ENCODE results near the gene KLHL29. TPM values are rescaled to one million over a fixed set of nuclear protein-coding genes. Genes with fewer than 3 reads are reported as not detected.
A peak's percentile ranks its signal among the peaks of the same experiment; 100 is the strongest.

KLHL29 gene
- total RNA-seq, 1 donor from 2014 or later: 5.0 TPM

DNA sequence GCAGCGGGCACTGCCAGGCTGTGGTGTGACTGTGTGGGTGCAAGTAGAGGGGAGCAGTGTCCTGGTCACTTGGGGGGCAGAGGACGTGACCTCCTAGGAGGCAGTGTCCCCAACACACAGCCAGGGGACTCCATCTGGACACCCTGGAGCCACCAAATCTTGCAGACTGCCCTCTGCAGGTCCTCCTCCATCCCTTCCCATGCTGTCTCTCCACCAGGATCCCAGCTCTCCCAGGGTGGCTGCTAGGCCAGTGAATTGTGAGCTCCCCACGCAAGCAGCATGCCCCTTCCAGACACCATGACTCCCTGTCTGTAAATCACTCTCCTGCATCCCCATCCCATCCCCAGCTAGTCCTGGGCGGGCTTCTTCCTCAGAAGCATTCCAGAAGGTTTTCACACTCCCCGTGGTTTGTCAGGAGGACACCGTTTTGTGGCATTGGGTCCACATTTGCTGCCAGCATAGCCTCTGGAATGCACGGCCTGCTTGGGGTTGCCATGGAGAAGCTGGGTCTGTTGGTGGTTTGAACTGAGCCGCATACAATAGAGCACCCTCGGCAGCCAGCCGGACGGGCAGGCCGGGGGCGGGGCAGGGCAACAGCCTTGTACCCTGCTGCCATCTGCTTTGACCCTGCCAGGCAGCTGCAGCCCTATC is 210.7 kb downstream of the KLHL29 start:
- Histone ChIP-seq H3K4me3 (ENCODE audit: low read depth, low read length) (no peak overlapping the region), H3K27me3 (ENCODE audit: control insufficient read depth, insufficient read depth, low read length) (no peaks in the 10 kb centered on the region), H3K36me3 (ENCODE audit: control insufficient read depth, insufficient read depth, low read length) (no peaks in the 10 kb centered on the region)
- no peak for DNase-seq (ENCODE audit: low read depth)
- TF ChIP-seq, protein P1, sequence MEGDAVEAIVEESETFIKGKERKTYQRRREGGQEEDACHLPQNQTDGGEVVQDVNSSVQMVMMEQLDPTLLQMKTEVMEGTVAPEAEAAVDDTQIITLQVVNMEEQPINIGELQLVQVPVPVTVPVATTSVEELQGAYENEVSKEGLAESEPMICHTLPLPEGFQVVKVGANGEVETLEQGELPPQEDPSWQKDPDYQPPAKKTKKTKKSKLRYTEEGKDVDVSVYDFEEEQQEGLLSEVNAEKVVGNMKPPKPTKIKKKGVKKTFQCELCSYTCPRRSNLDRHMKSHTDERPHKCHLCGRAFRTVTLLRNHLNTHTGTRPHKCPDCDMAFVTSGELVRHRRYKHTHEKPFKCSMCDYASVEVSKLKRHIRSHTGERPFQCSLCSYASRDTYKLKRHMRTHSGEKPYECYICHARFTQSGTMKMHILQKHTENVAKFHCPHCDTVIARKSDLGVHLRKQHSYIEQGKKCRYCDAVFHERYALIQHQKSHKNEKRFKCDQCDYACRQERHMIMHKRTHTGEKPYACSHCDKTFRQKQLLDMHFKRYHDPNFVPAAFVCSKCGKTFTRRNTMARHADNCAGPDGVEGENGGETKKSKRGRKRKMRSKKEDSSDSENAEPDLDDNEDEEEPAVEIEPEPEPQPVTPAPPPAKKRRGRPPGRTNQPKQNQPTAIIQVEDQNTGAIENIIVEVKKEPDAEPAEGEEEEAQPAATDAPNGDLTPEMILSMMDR (IDR thresholded peaks at IDR 0.05; ENCODE audit: insufficient read depth, low read length, severe bottlenecking): no peak
- FAIRE-seq: no peak

DNA sequence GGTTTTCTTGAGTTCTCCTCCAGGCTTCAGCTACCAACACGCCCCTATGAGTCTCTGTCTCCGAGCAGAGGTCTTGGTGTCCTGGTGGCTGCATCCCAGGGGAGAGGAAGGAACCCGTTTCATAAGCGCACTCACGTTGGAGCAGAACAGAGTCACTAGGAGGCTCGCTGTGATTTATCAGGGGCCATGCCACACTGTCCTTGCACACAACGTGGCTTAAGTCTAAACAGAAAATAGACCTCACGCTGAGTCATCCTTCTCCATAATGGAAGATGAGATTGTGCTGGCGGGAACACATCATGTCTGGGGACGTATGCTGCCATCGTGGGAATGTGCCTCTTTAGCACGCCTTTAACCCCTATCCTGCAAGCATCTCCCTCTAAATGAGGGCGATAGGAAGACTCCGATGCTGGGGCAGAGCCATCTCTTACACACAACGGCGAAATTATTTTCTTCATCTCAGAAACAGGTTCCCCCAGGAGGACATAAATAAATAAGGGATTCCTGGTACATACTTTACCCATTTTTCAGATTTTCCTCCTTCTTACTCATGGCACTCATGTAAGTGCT is 211.4 kb downstream of the KLHL29 start:
- TF ChIP-seq, protein P1 (IDR thresholded peaks at IDR 0.05; ENCODE audit: insufficient read depth, low read length, severe bottlenecking): no peak
- FAIRE-seq (peak; percentile 32), DNase-seq (ENCODE audit: low read depth) (no peak)
- H3K27me3 ChIP-seq (ENCODE audit: control insufficient read depth, insufficient read depth, low read length): no peaks in the 10 kb centered on the region
- no peak overlapping the region for H3K4me3 ChIP-seq (ENCODE audit: low read depth, low read length)
- H3K36me3 ChIP-seq (ENCODE audit: control insufficient read depth, insufficient read depth, low read length): no peaks in the 10 kb centered on the region

DNA sequence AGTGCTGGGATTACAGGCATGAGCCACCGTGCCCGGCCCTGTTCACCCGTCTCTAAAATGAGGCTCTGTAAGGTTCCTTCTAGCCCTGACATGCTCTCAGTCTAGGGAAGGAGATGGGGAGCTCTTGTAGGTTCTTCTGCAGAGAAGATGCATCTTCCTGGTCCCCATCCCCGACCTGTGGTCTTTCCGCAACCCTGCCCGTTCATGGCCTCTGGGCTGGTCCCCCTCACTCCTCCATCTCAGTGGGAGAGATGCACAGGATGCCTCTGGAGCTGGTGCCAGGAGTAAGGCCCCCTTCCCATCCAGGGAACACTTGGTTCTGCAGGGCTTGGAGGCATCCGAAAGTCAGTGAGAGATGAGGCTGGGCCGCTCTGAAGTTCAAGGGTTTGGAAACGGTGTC is 212.7 kb downstream of the KLHL29 start:
- TF ChIP-seq, protein P1 (IDR thresholded peaks at IDR 0.05; ENCODE audit: insufficient read depth, low read length, severe bottlenecking): no peak
- no peaks in the 10 kb centered on the region for H3K27me3 ChIP-seq (ENCODE audit: control insufficient read depth, insufficient read depth, low read length)
- no peak for FAIRE-seq
- no peak overlapping the region for H3K4me3 ChIP-seq (ENCODE audit: low read depth, low read length)
- H3K36me3 ChIP-seq (ENCODE audit: control insufficient read depth, insufficient read depth, low read length): no peaks in the 10 kb centered on the region
- DNase-seq (ENCODE audit: low read depth): no peak

GRCh38 chr2:23599006-23599405 is 214.0 kb downstream of the KLHL29 start:
- FAIRE-seq: no peak
- TF ChIP-seq, protein P1 (IDR thresholded peaks at IDR 0.05; ENCODE audit: insufficient read depth, low read length, severe bottlenecking): no peak
- DNase-seq (ENCODE audit: low read depth): no peak

DNA sequence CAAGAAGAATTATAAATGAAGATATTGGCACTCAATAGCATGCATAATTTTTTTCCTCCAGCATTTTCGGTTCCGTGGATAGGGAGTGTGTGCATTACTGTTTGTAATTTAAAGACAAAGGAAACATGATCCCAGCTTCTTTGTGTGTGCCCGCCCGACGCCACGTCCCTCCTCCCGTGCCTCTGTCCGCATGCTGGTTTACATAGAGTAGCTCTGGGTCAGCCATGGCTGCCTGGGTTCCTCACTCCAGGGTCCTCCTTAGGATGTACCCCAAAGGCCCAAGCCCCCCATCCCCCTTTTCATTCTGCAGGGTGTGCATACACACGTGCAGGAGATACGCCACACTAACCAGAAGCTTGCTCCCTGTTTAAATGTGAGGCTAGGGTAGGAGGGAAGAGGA is 214.7 kb downstream of the KLHL29 start:
- no peaks in the 10 kb centered on the region for H3K27me3 ChIP-seq (ENCODE audit: control insufficient read depth, insufficient read depth, low read length)
- no peak overlapping the region for H3K4me3 ChIP-seq (ENCODE audit: low read depth, low read length)
- TF ChIP-seq, protein P1 (IDR thresholded peaks at IDR 0.05; ENCODE audit: insufficient read depth, low read length, severe bottlenecking): no peak
- no peak for DNase-seq (ENCODE audit: low read depth)
- no peak for FAIRE-seq
- H3K36me3 ChIP-seq (ENCODE audit: control insufficient read depth, insufficient read depth, low read length): no peaks in the 10 kb centered on the region

More at GRCh38 chr2:23599006-23599405, 214.0 kb downstream of the KLHL29 start:
- no peaks in the 10 kb centered on the region for H3K36me3 ChIP-seq (ENCODE audit: control insufficient read depth, insufficient read depth, low read length)
- no peaks in the 10 kb centered on the region for H3K27me3 ChIP-seq (ENCODE audit: control insufficient read depth, insufficient read depth, low read length)
- H3K4me3 ChIP-seq (ENCODE audit: low read depth, low read length): no peak overlapping the region
